OCI-LY7 (cell line): ENCODE results near the gene NHLRC1. TPM values are rescaled to one million over a fixed set of nuclear protein-coding genes. Genes with fewer than 3 reads are reported as not detected.
"Not testable (repeated sequence)": the region's sequence is repeated elsewhere in the genome, so short reads cannot be mapped to it uniquely, and the experiment has no call there.

Source experiments
- BruUV-seq: library from RNA; stranded (reverse); fragments of 400-500 nt; replicated peaks from 2 replicates; lab custom pipeline; 2021; lab: Mats Ljungman, UMichigan
- CTCF ChIA-PET: fragments of 300-600 bp; sonication (Branson Sonifier 250); formaldehyde crosslinking; loops from one replicate; lab custom pipeline; 2022; ENCODE audit warnings: antibody characterized with exemption; ENCODE audit not compliant: unreplicated experiment; lab: Charles Lee
- POLR2A ChIA-PET: fragments of 300-600 bp; sonication (Branson Sonifier 250); formaldehyde crosslinking; loops from one replicate; lab custom pipeline; 2022; ENCODE audit warnings: antibody characterized with exemption; lab: Charles Lee
- DNase-seq: peaks from one replicate; pipeline ENCODE4 v3.0.0-alpha.2; 2015; ENCODE audit warnings: low spot score
- H2AFZ ChIP-seq: fragments of 200-600 bp; sonication (generic), shearing (Covaris generic); 2 replicates; pipeline ENCODE4 v1.6.1; 2014; ENCODE audit warnings: mild to moderate bottlenecking, antibody characterized with exemption, low read length, moderate library complexity
- H3K27ac ChIP-seq: fragments of 200-600 bp; sonication (generic); 2 replicates; pipeline ENCODE4 v1.5.1; 2014; ENCODE audit warnings: mixed run types, low read depth, mild to moderate bottlenecking, moderate library complexity, low read length, inconsistent platforms; ENCODE audit not compliant: poor library complexity, severe bottlenecking
- H3K36me3 ChIP-seq: fragments of 200-600 bp; sonication (generic); 2 replicates; pipeline ENCODE4 v1.6.1; 2014; ENCODE audit warnings: mild to moderate bottlenecking, antibody characterized with exemption, low read length, moderate library complexity, mixed read lengths; ENCODE audit not compliant: insufficient read depth
- H3K4me1 ChIP-seq: fragments of 200-600 bp; sonication (generic); 2 replicates; pipeline ENCODE4 v1.5.1; 2014; ENCODE audit warnings: mild to moderate bottlenecking, low read length; ENCODE audit not compliant: insufficient read depth, poor library complexity, severe bottlenecking
- H3K4me2 ChIP-seq: fragments of 200-600 bp; sonication (generic); 2 replicates; pipeline ENCODE4 v1.6.1; 2014; ENCODE audit warnings: mild to moderate bottlenecking, low read length
- H3K4me3 ChIP-seq: fragments of 200-600 bp; sonication (generic); 2 replicates; pipeline ENCODE4 v1.5.1; 2014; ENCODE audit warnings: mild to moderate bottlenecking, low read depth, low read length; ENCODE audit not compliant: poor library complexity, severe bottlenecking
- H3K79me2 ChIP-seq: fragments of 200-600 bp; sonication (generic); 2 replicates; pipeline ENCODE4 v1.6.1; 2016; ENCODE audit warnings: low read depth, mild to moderate bottlenecking, low read length, moderate library complexity, mixed read lengths; ENCODE audit not compliant: insufficient read depth
- H3K9me2 ChIP-seq: fragments of 200-600 bp; sonication (generic); 2 replicates; pipeline ENCODE4 v1.6.1; 2016; ENCODE audit warnings: mild to moderate bottlenecking, low read length, mixed read lengths; ENCODE audit not compliant: insufficient read depth
- H3K9me3 ChIP-seq: fragments of 200-600 bp; sonication (generic); 2 replicates; pipeline ENCODE4 v1.6.1; 2014; ENCODE audit warnings: mild to moderate bottlenecking, mixed run types, low read length, mixed read lengths
- H4K20me1 ChIP-seq: fragments of 200-600 bp; sonication (generic); 2 replicates; pipeline ENCODE4 v1.6.1; 2014; ENCODE audit warnings: mild to moderate bottlenecking, antibody characterized with exemption, low read length, moderate library complexity, mixed read lengths; ENCODE audit not compliant: insufficient read depth
- EZH2phosphoT487 ChIP-seq: fragments of 200-600 bp; sonication (generic); IDR thresholded peaks from 2 replicates; pipeline ENCODE4 v1.6.1; 2018; ENCODE audit warnings: low read depth, borderline replicate concordance, mild to moderate bottlenecking, mixed run types, antibody characterized with exemption, low read length, moderate library complexity, mixed read lengths
- intact Hi-C: fragments of 100-400 bp; cut with micrococcal nuclease; formaldehyde crosslinking; loops from one replicate; pipeline ENCODE4 v1.10.0; 2022; ENCODE audit not compliant: unreplicated experiment
- total RNA-seq, 2 experiments: library from RNA; depleted of rRNA in 1 of 2; stranded (reverse); fragments of >200 nt in 1 of 2; shearing (Covaris generic) in 1 of 2; gene quantifications; 2 replicates each; pipeline ENCODE4 v1.2.3, GENCODE V29; 2014 to 2022
- TF ChIP-seq, protein P1 (sequence below): fragments of 200-600 bp; sonication (generic); conservative IDR thresholded peaks from 2 replicates; pipeline ENCODE4 v1.5.1; 2014; ENCODE audit warnings: mild to moderate bottlenecking, antibody characterized with exemption, low read length, moderate library complexity, mixed read lengths

The NHLRC1 gene
- total RNA-seq, 2 experiments from 2014 or later: not detected

DNA sequence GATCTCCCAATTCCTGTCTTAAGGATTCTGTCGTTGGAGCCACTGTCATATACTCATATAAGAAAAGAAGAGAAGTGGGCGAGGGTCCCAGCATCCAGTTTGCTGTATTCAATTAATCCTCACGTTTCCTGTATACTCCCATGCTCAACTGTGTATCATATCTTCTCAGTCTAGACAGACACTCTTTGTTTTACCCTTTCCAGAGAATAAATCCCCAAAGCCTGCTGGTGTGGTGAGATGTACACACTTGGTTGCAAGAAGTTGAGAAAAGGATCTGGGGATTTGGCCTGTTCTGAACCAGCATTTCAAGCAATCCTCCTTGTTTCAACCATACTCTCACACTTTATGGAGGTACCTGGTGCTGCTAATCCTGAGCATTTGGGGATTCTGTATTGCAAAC lies 29.3 kb upstream of the NHLRC1 start:
- H3K9me2 ChIP-seq: no peaks in the 10 kb centered on the region
- DNase-seq: no peak
- H3K4me3 ChIP-seq: no peak overlapping the region
- peaks cover 11% of the 10 kb centered on the region; the same call in 1 of the 2 replicates for H3K79me2 ChIP-seq
- intact Hi-C loops: loop anchor here (10.0 kb wide), 2 partner anchors 353 to 1637 kb away; no protein-coding TSS in a partner anchor
- peaks cover 19% of the 10 kb centered on the region for H3K36me3 ChIP-seq
- H3K4me2 ChIP-seq: no peak overlapping the region
- no peak overlapping the region for H2AFZ ChIP-seq
- ChIA-PET CTCF (no interaction called here), POLR2A (interaction anchor here (0.7 kb wide), 1 partner anchor 11 kb away, joined by 3 read pairs; no protein-coding TSS in a partner anchor)
- TF ChIP-seq, protein P1, sequence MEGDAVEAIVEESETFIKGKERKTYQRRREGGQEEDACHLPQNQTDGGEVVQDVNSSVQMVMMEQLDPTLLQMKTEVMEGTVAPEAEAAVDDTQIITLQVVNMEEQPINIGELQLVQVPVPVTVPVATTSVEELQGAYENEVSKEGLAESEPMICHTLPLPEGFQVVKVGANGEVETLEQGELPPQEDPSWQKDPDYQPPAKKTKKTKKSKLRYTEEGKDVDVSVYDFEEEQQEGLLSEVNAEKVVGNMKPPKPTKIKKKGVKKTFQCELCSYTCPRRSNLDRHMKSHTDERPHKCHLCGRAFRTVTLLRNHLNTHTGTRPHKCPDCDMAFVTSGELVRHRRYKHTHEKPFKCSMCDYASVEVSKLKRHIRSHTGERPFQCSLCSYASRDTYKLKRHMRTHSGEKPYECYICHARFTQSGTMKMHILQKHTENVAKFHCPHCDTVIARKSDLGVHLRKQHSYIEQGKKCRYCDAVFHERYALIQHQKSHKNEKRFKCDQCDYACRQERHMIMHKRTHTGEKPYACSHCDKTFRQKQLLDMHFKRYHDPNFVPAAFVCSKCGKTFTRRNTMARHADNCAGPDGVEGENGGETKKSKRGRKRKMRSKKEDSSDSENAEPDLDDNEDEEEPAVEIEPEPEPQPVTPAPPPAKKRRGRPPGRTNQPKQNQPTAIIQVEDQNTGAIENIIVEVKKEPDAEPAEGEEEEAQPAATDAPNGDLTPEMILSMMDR: no peak
- TF ChIP-seq EZH2phosphoT487: no peak
- peaks cover 24% of the 10 kb centered on the region for H3K4me1 ChIP-seq
- no peaks in the 10 kb centered on the region for H4K20me1 ChIP-seq
- no TSS peak for BruUV-seq
- no peak overlapping the region for H3K27ac ChIP-seq
- no peaks in the 10 kb centered on the region for H3K9me3 ChIP-seq

DNA sequence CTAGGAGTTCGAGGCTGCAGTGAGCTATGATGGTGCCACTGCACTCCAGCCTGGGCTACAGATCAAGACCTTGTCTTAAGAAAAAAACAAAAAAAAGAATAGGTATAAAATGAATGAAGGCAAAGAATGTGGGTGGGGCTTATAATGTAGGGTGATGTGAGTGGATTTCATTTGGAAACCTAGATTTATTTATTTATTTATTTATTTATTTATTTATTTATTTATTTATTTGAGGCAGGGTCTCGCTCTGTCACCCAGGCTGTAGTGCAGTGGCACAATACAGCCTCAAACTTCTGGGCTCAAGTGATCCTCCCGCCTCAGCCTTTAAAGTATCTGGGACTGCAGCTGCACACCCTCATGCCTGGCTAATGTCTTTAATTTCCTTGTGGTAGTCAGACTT lies 28.9 kb upstream of the NHLRC1 start:
- H3K27ac ChIP-seq, DNase-seq, H3K9me2 ChIP-seq, BruUV-seq, H4K20me1 ChIP-seq, H3K4me3 ChIP-seq, H3K9me3 ChIP-seq, H3K79me2 ChIP-seq, H3K4me2 ChIP-seq, CTCF ChIA-PET, H2AFZ ChIP-seq: not testable (repeated sequence)
- intact Hi-C loops: loop anchor here (10.0 kb wide), 2 partner anchors 353 to 1637 kb away; no protein-coding TSS in a partner anchor
- Histone ChIP-seq H3K36me3 (peaks cover 15% of the 10 kb centered on the region; the same call in 1 of the 2 replicates), H3K4me1 (peaks cover 20% of the 10 kb centered on the region)
- POLR2A ChIA-PET: interaction anchor here (1.8 kb wide), 1 partner anchor 10 kb away, joined by 5 read pairs; no protein-coding TSS in a partner anchor

DNA sequence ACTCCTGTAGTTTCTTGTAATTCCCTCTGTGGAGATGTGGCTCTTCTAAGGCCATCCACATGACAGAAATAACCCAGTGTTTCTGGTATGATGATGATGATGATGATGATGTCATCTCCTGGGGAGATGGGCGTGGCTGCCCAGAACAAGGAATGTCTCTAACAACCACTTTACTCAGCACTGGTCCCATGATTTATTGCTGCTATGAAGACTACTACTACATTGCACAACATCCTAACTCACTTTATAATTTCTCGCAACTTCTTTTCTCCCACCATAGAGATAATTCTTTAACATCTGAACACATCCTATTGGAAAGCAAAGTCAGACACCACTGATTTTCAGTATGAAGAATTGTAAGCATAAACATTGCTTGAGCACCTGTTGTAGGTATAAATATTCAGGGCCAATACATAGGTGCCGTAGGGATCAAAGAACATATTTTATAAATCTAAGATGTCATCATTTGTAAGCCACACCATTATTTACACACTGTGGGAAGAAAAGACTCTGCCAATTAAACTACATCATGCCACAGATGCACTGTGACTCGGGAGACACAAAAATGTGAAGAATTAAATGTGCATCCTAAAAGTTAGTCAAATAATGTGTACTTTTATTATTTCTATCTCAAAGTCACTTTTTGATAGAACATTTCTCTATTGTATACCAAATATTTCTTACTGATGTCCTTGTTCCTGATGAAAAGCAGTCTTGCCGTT lies 26.0 kb upstream of the NHLRC1 start:
- no peak for DNase-seq
- no peaks in the 10 kb centered on the region for H3K9me3 ChIP-seq
- H3K9me2 ChIP-seq: no peaks in the 10 kb centered on the region
- H3K79me2 ChIP-seq: peaks cover 2% of the 10 kb centered on the region; the same call in 1 of the 2 replicates
- no peak overlapping the region for H3K27ac ChIP-seq
- no TSS peak for BruUV-seq
- ChIA-PET CTCF (interaction anchor here (0.6 kb wide), 1 partner anchor 412 kb away, joined by 4 read pairs; no protein-coding TSS in a partner anchor), POLR2A (no interaction called here)
- H2AFZ ChIP-seq: no peak overlapping the region
- no peak overlapping the region for H3K4me3 ChIP-seq
- no peaks in the 10 kb centered on the region for H4K20me1 ChIP-seq
- intact Hi-C loops: no loop called here
- H3K4me1 ChIP-seq: peaks cover 7% of the 10 kb centered on the region
- H3K36me3 ChIP-seq: peaks cover 14% of the 10 kb centered on the region; the same call in 1 of the 2 replicates
- no peak for TF ChIP-seq EZH2phosphoT487
- TF ChIP-seq, protein P1: no peak
- no peak overlapping the region for H3K4me2 ChIP-seq
